Colonic mucosa (tissue), 4 donors: ENCODE results near the gene MYMK. TPM values are rescaled to one million over a fixed set of nuclear protein-coding genes. Genes with fewer than 3 reads are reported as not detected.

Source experiments
- DNase-seq: peaks from one replicate; pipeline ENCODE4 v3.0.0-alpha.2; 2020
- H3K27ac ChIP-seq: fragments of 200-600 bp; one replicate; pipeline ENCODE4 v1.8.0; 2021
- H3K27me3 ChIP-seq: fragments of 200-600 bp; one replicate; pipeline ENCODE4 v1.8.0; 2021
- H3K36me3 ChIP-seq: fragments of 200-600 bp; one replicate; pipeline ENCODE4 v1.8.0; 2021
- H3K4me1 ChIP-seq: fragments of 200-600 bp; one replicate; pipeline ENCODE4 v1.8.0; 2021; ENCODE audit warnings: mild to moderate bottlenecking
- H3K4me3 ChIP-seq: fragments of 200-600 bp; one replicate; pipeline ENCODE4 v1.8.0; 2021
- H3K9ac ChIP-seq, 2 donors: one replicate each; pipeline ENCODE4 v1.7.0; 2013; ENCODE audit warnings: control low read depth in 2 of 2, low read depth in 2 of 2, low read length in 2 of 2
- H3K9me3 ChIP-seq: fragments of 200-600 bp; one replicate; pipeline ENCODE4 v1.8.0; 2021
- CTCF ChIP-seq: fragments of 200-600 bp; IDR thresholded peaks from one replicate; pipeline ENCODE4 v1.8.0; 2022; ENCODE audit warnings: antibody characterized with exemption, mild to moderate bottlenecking
- intact Hi-C: fragments of 100-400 bp; cut with DNase I; formaldehyde crosslinking; loops from one replicate; pipeline ENCODE4 v1.14.1; 2022
- total RNA-seq, 2 donors: library from RNA; stranded (reverse); fragmentation: NEBNext Ultra II Directional in 1 of 2; extraction: Animal tissue kit (Norgen Biotek cat#: 25700) in 1 of 2; gene quantifications; one replicate each; pipeline ENCODE4 v1.2.1, GENCODE V29; 2021
- donor health status: healthy.
- donor health status: DM: no; HTN: no; CAD: no.
- donor health status: DM: no; HTN: no; CAD: no.

The MYMK gene
- total RNA-seq, 2 donors from 2014 or later = not detected

DNA sequence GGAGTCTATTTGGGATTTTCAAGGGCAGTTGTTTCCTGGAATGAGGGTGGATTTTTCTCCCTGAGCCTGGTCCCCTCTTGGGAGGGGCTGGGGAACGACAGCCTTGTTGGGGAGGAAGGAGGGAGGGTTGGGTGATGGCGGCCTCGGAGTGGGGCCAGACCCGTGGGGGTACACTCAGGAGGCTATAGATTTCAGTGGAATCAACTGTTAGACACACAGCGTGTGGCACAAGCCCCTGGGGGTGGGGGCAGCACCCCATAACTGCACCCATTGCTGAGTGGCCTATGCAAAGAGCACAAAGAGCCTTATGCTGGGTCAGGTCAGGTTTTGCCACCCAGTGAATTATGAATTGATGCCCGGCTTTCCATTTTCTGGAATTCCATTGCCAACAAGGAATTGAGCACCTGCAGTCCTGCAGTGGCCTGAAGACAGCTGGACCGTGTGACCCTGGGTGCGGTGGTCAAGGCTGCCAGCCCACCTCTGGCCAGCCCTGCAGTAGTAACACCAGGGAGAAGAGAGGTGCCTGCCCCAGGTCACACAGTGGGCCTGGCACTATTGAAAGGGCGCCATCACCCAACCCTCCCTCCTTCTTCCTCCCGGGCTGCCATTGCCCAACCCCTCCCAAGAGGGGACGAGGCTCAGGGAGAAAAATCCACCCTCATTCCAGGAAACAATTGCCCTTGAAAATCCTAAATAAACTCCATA is 8.4 kb downstream of the MYMK start:
- TF ChIP-seq CTCF = no peak
- DNase-seq = no peak
- Histone ChIP-seq H3K27me3 (no peaks in the 10 kb centered on the region), H3K9ac (no peak overlapping the region), H3K27ac (no peak overlapping the region), H3K9me3 (no peaks in the 10 kb centered on the region), H3K4me3 (no peak overlapping the region), H3K4me1 (no peaks in the 10 kb centered on the region), H3K36me3 (no peaks in the 10 kb centered on the region)
- intact Hi-C loops = no loop called here

DNA sequence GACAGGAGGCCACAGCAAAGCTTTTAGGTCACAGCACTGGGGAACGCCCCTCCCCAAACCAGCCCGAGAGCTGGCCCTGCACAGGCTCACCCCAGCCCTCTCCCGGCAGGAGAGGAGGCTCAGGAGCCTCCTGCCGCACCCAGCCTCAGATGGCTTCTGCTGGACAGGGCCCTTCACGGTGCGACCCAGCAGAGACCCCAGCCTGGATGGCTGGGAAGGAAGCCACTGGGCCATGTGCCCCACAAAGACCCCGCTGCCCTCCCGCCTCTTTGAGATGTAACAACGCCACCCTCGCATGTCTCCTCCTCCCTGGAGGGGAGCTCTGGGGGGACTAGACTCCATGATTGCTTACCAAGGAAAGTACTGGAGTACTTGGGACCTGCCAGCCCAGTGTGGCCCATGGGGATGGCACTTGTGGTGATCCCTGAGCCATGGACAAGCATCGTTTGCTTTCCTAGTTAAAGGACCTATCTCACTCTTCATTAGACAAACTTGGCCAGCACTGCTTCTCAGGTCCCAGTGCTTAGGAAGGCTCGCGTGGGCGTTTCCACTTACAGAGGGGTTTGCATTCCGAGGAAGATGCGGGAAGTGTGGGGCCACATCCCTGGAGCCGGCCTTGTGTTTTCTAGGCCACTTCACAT is 9.0 kb downstream of the MYMK start:
- intact Hi-C loops = no loop called here
- DNase-seq = no peak
- no peaks in the 10 kb centered on the region for H3K36me3 ChIP-seq
- H3K27ac ChIP-seq = no peak overlapping the region
- no peak for TF ChIP-seq CTCF
- no peaks in the 10 kb centered on the region for H3K9me3 ChIP-seq
- H3K27me3 ChIP-seq = no peaks in the 10 kb centered on the region
- no peaks in the 10 kb centered on the region for H3K4me1 ChIP-seq
- H3K4me3 ChIP-seq = no peak overlapping the region
- H3K9ac ChIP-seq = no peak overlapping the region

GRCh38 chr9:133515240-133515610 is 9.5 kb downstream of the MYMK start:
- no peaks in the 10 kb centered on the region for H3K4me1 ChIP-seq

GRCh38 chr9:133514460-133515239 is 10.1 kb downstream of the MYMK start:
- Histone ChIP-seq H3K27ac (no peak overlapping the region), H3K4me1 (peaks cover 3% of the 10 kb centered on the region), H3K9ac (no peak overlapping the region), H3K9me3 (no peaks in the 10 kb centered on the region), H3K4me3 (no peak overlapping the region), H3K27me3 (no peaks in the 10 kb centered on the region), H3K36me3 (no peaks in the 10 kb centered on the region)
- DNase-seq = no peak
- no peak for TF ChIP-seq CTCF
- intact Hi-C loops = no loop called here

More at GRCh38 chr9:133515240-133515610, 9.5 kb downstream of the MYMK start:
- no peak for TF ChIP-seq CTCF
- intact Hi-C loops = no loop called here
- no peak for DNase-seq
- Histone ChIP-seq H3K36me3 (no peaks in the 10 kb centered on the region), H3K27me3 (no peaks in the 10 kb centered on the region), H3K9ac (no peak overlapping the region), H3K9me3 (no peaks in the 10 kb centered on the region), H3K27ac (no peak overlapping the region), H3K4me3 (no peak overlapping the region)

DNA sequence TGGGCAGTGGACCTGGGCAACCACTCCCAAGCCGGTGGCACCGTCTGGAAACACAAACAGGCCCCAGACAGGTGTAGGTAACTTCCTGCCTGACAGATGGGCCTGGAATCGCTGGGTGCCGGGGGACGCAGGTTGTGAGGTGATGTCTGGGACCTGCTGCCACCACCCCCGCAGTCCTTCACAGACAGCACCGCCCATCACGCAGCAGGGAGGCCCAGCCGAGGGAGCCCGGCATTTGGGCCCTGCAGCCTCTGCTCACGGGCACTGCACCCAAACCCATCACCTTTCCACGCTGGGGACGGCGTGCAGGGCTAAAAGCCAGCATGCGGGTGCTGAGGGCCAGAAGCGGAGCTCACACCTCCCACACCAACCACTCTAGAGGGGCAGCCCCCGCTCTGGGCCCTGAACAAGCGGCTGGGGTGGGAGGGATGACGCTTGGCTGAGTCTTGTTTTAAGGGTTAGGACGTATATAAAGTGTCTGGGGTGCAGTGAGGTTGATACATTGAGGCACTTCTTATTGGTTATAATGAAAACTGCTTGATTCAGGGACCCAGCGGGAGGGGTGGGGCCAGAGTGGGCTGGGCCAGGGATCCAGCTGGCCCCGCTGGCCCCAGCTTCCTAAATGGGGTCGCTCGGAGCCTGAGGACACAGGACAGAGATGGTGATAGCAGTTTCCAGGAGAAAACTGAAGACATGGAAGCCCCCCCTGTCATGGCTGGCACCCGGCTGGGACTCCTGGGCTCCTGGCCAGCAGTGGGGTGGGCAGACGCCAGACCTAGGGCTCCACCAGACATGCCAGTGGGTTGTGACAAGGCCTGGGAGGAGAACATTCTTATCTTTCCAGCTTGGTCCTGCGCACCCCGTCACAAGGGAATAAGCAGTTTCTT is 11.3 kb downstream of the MYMK start:
- intact Hi-C loops = no loop called here
- no peak for TF ChIP-seq CTCF
- no peak overlapping the region for H3K27ac ChIP-seq

More for the DNA sequence above, 11.3 kb downstream of the MYMK start:
- no peaks in the 10 kb centered on the region for H3K36me3 ChIP-seq
- peaks cover 10% of the 10 kb centered on the region for H3K4me1 ChIP-seq
- no peak for DNase-seq
- no peak overlapping the region for H3K4me3 ChIP-seq
- H3K27me3 ChIP-seq = no peaks in the 10 kb centered on the region
- H3K9me3 ChIP-seq = no peaks in the 10 kb centered on the region
- no peak overlapping the region for H3K9ac ChIP-seq
